Left lung (tissue), 10 donors: ENCODE measurements around the gene MCF2L. TPM values are rescaled to one million over a fixed set of nuclear protein-coding genes. Genes with fewer than 3 reads are reported as not detected.
A peak's percentile ranks its signal among the peaks of the same experiment; 100 is the strongest.

Experiments used
- ATAC-seq: fragments of 200-7000 bp; cut with Tn5 transposase; one replicate; pipeline ENCODE4 v1.9.1; 2020; ENCODE audit warnings: moderate library complexity
- DNase-seq, 4 donors: peaks; one replicate each; pipeline ENCODE4 v3.0.0-alpha.2; 2013 to 2020
- H3K27ac ChIP-seq, 2 donors: fragments of 200-600 bp; sonication (generic) in 1 of 2; one replicate each; pipeline versions ENCODE4 v1.5.0 to v1.8.0; 2020 to 2021
- H3K27me3 ChIP-seq, 2 donors: fragments of 200-600 bp; sonication (generic) in 1 of 2; one replicate each; pipeline versions ENCODE4 v1.5.0 to v1.8.0; 2020 to 2021
- H3K36me3 ChIP-seq, 2 donors: fragments of 200-600 bp; sonication (generic) in 1 of 2; one replicate each; pipeline versions ENCODE4 v1.5.0 to v1.8.0; 2020 to 2021
- H3K4me1 ChIP-seq, 2 donors: fragments of 200-600 bp; one replicate each; pipeline ENCODE4 v1.8.0; 2021
- H3K4me3 ChIP-seq, 2 donors: fragments of 200-600 bp; sonication (generic) in 1 of 2; one replicate each; pipeline versions ENCODE4 v1.5.0 to v1.8.0; 2020 to 2021; ENCODE audit warnings: mild to moderate bottlenecking in 1 of 2
- H3K9me3 ChIP-seq, 2 donors: fragments of 200-600 bp; sonication (generic) in 1 of 2; one replicate each; pipeline versions ENCODE4 v1.5.0 to v1.8.0; 2020 to 2021
- CTCF ChIP-seq, 2 donors: fragments of 200-600 bp; sonication (generic) in 1 of 2; IDR thresholded peaks; one replicate each; pipeline versions ENCODE4 v1.5.0 to v1.8.0; 2021; ENCODE audit warnings: antibody characterized with exemption in 2 of 2
- intact Hi-C, 2 donors: fragments of 100-400 bp; cut with DNase I; formaldehyde crosslinking; loops; one replicate each; pipeline versions ENCODE4 v1.11.2 to v1.14.2; 2022
- polyA plus RNA-seq, 6 donors: library from polyadenylated mRNA; unstranded; fragments of 120-200 nt; gene quantifications; one replicate each; pipeline ENCODE4 v1.2.1, GENCODE V29; 2013; ENCODE audit not compliant: insufficient read length in 6 of 6
- total RNA-seq, 2 donors: library from RNA; stranded (reverse); fragmentation: NEBNext Ultra II Directional; extraction: Animal tissue kit (Norgen Biotek cat#: 25700); gene quantifications; one replicate each; pipeline ENCODE4 v1.2.1, GENCODE V29; 2021
- donor health status: DM: no; HTN: yes; CAD: no.
- donor health status: DM: no; HTN: no; CAD: no.

The MCF2L gene
- total and polyA plus RNA-seq, 8 donors: 22.2 to 39.5 (median 33.7) TPM

GRCh38 chr13:112990783-112991182 lies 21.8 kb downstream of the MCF2L start:
- ATAC-seq (peak; percentile 87), DNase-seq (peak in 2 of 4 donors; percentile 69 to 78)
- no peak for TF ChIP-seq CTCF (IDR thresholded peaks at IDR 0.05)

GRCh38 chr13:112991609-112992008 lies 22.6 kb downstream of the MCF2L start:
- intact Hi-C loops: no loop called here
- Histone ChIP-seq H3K9me3 (no peaks in the 10 kb centered on the region), H3K27ac (no peak overlapping the region), H3K4me3 (no peak overlapping the region), H3K4me1 (peaks cover 0 to 9% of the 10 kb centered on the region in 2 donors), H3K36me3 (no peaks in the 10 kb centered on the region), H3K27me3 (no peaks in the 10 kb centered on the region)
- ATAC-seq (no peak), DNase-seq (peak in 1 of 4 donors; percentile 30)
- no peak for TF ChIP-seq CTCF (IDR thresholded peaks at IDR 0.05)

More at GRCh38 chr13:112990783-112991182, 21.8 kb downstream of the MCF2L start:
- H3K27me3 ChIP-seq: no peaks in the 10 kb centered on the region
- no peak overlapping the region for H3K27ac ChIP-seq
- H3K4me3 ChIP-seq: no peak overlapping the region
- no peaks in the 10 kb centered on the region for H3K36me3 ChIP-seq
- H3K9me3 ChIP-seq: no peaks in the 10 kb centered on the region
- intact Hi-C loops: no loop called here
- peaks cover 0 to 9% of the 10 kb centered on the region in 2 donors for H3K4me1 ChIP-seq

DNA sequence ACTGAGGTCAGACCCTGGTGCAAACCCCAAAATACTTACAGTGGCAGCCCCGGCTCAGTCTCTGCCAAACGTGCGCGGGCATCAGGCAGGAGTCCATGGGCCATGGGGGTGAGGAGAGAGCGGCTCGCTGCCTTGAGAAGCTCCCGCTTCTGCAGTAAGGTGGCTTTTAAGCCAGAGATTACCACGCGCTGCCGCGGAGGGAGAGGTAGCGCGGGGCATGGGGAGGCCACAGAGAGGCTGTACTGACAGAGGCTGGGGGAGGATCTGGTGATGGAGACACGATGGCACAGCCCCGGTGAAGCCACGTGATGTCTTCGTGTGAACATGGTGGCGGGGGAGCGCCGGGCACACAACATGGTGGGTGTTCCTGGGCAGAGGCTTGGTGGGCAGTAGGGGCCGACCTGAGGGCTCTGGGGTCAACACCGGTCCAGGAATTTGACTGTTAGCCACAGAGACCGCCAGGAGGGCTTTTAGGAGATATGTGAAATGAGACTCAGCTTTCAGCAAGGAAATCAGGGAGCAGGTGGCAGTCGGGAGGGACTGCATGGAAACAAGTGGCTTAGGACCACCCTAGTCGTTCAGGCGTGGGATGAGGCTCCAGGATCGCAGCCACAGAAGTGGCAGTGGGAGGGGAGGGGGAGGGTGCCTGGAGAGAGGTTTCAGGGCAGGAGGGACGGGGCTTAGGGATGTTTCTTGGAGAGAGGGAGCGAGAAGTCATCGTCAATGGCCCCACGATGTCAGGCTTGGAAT lies 24.1 kb downstream of the MCF2L start:
- ATAC-seq: no peak
- Histone ChIP-seq H3K27ac (no peak overlapping the region), H3K4me1 (no peaks in the 10 kb centered on the region), H3K27me3 (no peaks in the 10 kb centered on the region), H3K4me3 (no peak overlapping the region), H3K9me3 (no peaks in the 10 kb centered on the region), H3K36me3 (no peaks in the 10 kb centered on the region)
- intact Hi-C loops: no loop called here
- DNase-seq: peak in 1 of 4 donors; percentile 68
- TF ChIP-seq CTCF (IDR thresholded peaks at IDR 0.05): no peak

DNA sequence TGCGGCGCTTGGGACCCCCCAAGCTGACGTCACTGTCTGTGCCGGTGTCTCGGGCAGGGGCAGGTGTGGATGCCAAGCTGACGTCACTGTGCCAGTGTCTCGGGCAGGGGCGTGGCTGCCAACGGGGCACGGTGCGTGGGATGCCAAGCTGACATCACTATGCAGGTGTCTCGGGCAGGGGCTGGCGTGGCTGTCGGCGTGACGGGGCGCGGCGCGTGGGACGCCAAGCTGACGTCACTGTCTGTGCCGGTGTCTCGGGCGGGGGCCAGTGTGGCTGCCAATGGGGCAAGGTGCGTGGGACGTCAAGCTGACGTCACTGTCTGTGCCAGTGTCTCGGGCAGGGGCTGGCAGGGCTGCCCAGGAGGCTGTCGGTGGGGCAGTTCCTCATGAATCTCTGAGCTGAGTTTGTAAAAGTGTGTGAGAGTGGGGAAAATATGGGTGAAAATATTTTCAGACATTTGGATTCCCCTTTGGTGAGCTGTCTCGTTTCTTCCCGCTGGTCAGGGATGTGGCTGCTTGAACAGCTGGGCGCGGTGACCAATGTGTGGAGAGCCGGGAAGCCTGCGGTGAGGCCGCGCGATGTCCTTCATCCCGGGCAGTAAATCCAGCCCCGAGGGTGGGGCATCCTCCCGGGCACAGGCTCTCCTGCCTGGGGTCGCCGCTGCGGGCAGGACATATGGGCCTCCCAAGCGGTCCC lies 25.2 kb downstream of the MCF2L start:
- Histone ChIP-seq H3K36me3 (no peaks in the 10 kb centered on the region), H3K4me1 (no peaks in the 10 kb centered on the region), H3K27me3 (no peaks in the 10 kb centered on the region), H3K4me3 (no peak overlapping the region), H3K27ac (no peak overlapping the region), H3K9me3 (no peaks in the 10 kb centered on the region)
- DNase-seq (peak in 1 of 4 donors; percentile 80), ATAC-seq (no peak)
- intact Hi-C loops: no loop called here
- no peak for TF ChIP-seq CTCF (IDR thresholded peaks at IDR 0.05)

- DNase-seq (peak in 1 of 4 donors; percentile 66), ATAC-seq (no peak)
- no peaks in the 10 kb centered on the region for H3K9me3 ChIP-seq
- no peak for TF ChIP-seq CTCF (IDR thresholded peaks at IDR 0.05)
- H3K27me3 ChIP-seq: no peaks in the 10 kb centered on the region
- H3K4me3 ChIP-seq: no peak overlapping the region
- H3K27ac ChIP-seq: no peak overlapping the region
- H3K36me3 ChIP-seq: no peaks in the 10 kb centered on the region
- intact Hi-C loops: no loop called here
- no peaks in the 10 kb centered on the region for H3K4me1 ChIP-seq
These were observed 25.9 kb downstream of the MCF2L start for GRCh38 chr13:112994781-112995355.
